GM23248 (cell line): ENCODE data around the gene EML1.

ENCODE experiments used
- EZH2 ChIP-seq: fragments of 200-600 bp; sonication (generic); IDR thresholded peaks from 2 replicates; pipeline ENCODE4 v1.6.1; 2018; ENCODE audit warnings: antibody characterized with exemption, mild to moderate bottlenecking; ENCODE audit not compliant: insufficient read depth, poor library complexity, severe bottlenecking
- EZH2phosphoT487 ChIP-seq: fragments of 200-600 bp; sonication (generic); IDR thresholded peaks from 2 replicates; pipeline ENCODE4 v1.6.1; 2018; ENCODE audit warnings: antibody characterized with exemption, moderate library complexity, mild to moderate bottlenecking, low read depth; ENCODE audit not compliant: insufficient read depth

DNA sequence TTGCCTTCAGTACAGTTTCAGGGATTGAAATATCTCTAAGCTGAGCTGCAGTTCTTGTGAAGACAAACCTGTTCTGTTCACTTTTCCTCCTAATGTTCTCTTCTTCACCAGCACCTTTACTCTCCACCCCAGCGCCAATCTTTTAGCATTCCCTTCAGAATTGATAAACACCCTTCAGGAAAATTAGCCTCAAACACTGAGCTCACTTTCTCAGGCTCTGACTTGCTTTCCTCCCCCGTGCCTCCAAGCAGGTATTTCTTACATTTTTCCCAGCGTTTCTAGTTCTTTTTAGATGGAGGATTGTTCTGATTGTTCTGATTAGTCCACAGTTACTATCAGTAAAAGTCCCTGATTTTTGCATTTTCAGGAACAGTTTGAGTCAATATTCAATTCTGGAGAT, 183.5 kb downstream of the EML1 start:
- TF ChIP-seq EZH2phosphoT487 (no peak), EZH2 (no peak)
